Hematopoietic multipotent progenitor cell treated with erythropoietin and hydrocortisone succinate and interleukin-3 and kit ligand, for 4 days (in vitro differentiated cells): ENCODE data around the gene SEZ6.

Source experiments
- DNase-seq: peaks from one replicate; pipeline ENCODE4 v3.0.0-alpha.2; 2015

Gene SEZ6

GRCh38 chr17:28926366-28926765 is 79.5 kb downstream of the SEZ6 start:
- peak; percentile 37 for DNase-seq

GRCh38 chr17:28925912-28926365 is 79.9 kb downstream of the SEZ6 start:
- peak; percentile 89 for DNase-seq

- DNase-seq: no peak
Measured at GRCh38 chr17:28920201-28920600, 85.6 kb downstream of the SEZ6 start.

DNA sequence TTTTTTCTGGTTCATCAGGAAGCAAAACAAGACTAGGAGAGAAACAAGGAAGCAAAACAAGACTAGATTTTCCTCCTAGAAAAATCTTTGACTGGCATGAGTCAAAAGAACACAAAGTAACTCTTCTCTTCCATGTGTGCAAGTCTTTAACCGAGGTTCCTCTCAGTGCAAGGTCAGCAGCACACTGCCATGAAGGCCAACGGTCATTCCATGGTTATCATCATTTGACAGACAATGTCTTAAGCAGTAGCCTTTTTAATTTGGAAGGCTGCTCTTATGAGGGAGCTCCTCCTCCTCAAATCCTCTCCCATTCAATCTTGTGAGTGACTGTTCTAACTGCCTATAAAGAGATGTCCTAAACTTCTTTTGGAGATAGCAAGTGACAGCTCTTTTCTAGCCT is 87.5 kb downstream of the SEZ6 start:
- no peak for DNase-seq

GRCh38 chr17:28917465-28917864 is 88.4 kb downstream of the SEZ6 start:
- no peak for DNase-seq

DNA sequence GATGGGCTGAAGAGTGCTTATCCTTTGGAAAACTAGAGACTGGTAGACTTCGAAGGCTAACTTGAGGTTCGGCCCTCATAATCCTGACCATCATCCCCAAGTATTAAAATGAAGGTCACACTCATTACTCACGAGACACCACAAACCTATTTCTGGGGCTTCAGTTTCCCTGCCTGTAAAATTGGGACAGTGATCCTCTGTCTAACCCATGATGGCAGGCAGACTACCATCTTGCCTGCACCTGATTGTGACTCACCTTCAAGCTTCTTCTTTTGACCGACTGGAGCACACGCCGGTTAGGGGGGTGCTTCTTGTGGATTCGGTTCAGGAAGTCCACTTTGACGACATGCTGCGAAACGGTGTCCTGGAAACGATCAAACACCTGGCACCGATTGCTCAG is 88.8 kb downstream of the SEZ6 start:
- DNase-seq: no peak

- DNase-seq: peak; percentile 72
Measured at GRCh38 chr17:28916302-28916934, 89.4 kb downstream of the SEZ6 start.

- no peak for DNase-seq
Measured at GRCh38 chr17:28912938-28913333, 92.9 kb downstream of the SEZ6 start.

- DNase-seq: peak; percentile 59
Measured at GRCh38 chr17:28912281-28912937, 93.4 kb downstream of the SEZ6 start.

GRCh38 chr17:28911411-28912045 is 94.3 kb downstream of the SEZ6 start:
- DNase-seq: no peak

GRCh38 chr17:28910534-28910933 is 95.3 kb downstream of the SEZ6 start:
- no peak for DNase-seq

DNA sequence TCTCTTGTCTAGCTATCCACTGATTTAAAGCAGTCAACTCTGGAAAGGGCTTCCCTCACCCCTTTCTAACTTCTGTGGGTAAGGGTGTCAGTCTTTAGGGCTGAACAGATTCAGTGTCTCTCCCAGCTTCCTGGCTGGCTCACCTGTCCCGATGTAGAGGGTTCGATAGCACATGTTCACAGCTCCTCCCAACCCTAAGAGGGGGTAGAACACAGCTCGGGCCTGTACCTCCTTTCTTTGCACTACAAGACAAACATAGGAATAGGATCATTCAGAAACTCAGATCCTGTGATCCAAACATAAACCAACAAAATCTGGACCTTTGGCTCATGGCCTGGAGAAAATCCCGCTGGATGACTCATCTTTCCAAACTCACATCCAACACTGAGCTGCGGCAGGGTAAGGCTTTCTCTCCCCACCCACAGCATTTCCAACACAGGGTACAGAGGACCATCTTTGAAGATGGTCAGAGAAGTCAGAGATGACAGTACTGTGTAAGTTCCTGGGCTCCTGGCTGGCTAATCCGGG is 97.1 kb downstream of the SEZ6 start:
- DNase-seq: no peak

DNA sequence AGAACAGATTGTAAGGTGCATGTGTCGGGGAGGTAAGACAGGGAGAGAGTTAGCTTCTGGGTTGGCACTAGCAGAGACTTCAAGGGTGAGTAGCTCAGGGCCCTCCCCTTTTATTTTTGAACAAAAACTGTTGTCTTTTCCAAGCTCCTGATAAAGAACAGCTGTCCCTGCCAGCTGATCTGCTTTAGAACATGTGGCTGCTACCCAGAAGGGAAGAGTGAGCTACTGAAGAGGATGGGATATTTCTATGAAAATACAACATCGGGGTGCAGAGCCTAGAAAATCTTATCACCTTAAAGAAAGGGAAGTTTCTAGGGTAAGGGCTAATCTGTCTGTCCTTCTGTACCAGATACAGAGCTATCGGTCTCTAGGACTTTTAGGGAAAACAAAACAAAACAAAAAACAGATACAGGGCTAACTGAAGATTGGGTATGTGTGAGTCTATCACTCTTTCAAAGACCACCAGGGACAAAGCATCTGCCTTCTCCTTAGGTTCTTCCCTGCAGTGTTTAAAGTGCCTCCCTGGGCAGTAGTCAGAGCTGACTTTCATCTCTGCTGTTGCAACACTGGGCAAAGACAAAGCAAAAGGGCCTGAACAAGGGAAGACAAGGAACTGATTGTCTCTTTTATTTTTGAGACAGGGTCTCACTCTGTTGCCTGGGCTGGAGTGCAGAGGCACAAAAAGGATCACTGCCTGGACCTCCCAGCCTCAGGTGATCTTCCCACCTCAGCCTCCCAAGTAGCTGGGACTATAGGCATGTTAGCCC is 97.9 kb downstream of the SEZ6 start:
- DNase-seq: peak; percentile 70

DNA sequence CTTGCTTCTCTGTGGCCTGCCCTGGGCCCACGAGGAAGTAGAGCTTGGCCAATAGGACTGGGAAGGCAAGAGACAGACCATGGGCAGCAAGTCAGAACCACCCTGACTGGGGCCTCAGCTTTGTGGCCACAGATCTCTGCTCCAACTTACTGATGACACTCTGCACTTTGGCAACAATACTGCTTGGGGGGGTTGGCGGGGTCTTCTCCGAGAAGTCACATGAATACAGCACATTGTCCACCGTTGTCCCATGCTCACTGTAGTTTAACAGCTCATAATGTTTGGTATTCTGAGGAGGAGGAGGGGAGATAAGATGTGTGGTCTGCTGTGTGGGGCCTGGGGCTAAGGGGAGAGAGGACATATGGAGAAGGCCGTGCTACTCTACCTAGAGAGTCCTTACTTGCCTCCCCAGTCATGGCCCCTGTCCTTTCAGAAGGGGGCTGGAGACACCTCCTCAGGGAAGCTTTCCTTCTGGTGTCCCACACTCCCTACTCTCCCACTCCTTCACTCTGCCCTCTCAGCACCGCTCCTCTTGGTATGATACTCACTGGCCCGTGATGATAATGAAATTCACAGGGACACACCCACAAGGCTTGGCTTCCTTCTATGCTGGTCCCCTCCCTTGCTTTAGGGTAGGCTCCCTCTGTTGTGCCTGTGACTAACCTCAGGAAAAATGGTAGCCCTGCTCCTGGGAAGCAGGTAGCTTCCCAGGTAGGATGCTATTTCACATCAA is 99.0 kb downstream of the SEZ6 start:
- peak; percentile 85 for DNase-seq

DNA sequence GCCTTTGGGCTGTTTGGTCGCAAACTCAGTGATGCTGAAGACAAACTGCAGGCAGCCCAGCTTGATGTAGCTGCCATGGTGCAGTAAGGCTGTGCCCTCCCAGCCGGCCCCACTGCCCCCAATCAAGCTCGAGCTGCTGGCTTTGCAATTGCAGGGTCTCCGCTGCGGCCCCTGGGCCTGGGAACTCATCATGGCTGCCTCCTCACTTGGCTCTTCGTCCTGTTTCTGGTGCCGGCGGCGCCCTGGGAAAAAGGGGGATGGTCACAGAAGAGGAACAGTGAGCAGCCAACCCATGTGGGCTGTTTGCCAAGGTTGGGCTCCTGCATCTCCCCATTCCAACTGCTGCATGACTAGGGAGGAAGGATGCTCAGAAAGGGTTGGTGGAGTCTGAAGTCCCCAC is 99.6 kb downstream of the SEZ6 start:
- no peak for DNase-seq
